Heart right ventricle (tissue), 16 donors: Measurements from ENCODE around the gene PDE3A. TPM values are rescaled to one million over a fixed set of nuclear protein-coding genes. Genes with fewer than 3 reads are reported as not detected.

ENCODE experiments used
- ATAC-seq, 8 donors: fragments of 200-7000 bp; cut with Tn5 transposase; one replicate each; pipeline ENCODE4 v1.9.1; 2020; ENCODE audit warnings: mild to moderate bottlenecking in 8 of 8, moderate library complexity in 8 of 8, moderate number of reproducible peaks in 1 of 8
- DNase-seq, 2 donors: peaks; one replicate each; pipeline ENCODE4 v3.0.0-alpha.2; 2020
- H3K27ac ChIP-seq, 10 donors: fragments of 200-600 bp; sonication (generic) in 2 of 10; one replicate each; pipeline versions ENCODE4 v1.5.0 to v1.8.0; 2020 to 2022; ENCODE audit warnings: mild to moderate bottlenecking in 3 of 10
- H3K27me3 ChIP-seq, 7 donors: fragments of 200-600 bp; one replicate each; pipeline ENCODE4 v1.8.0; 2021 to 2022; ENCODE audit warnings: mild to moderate bottlenecking in 2 of 7
- H3K36me3 ChIP-seq, 9 donors: fragments of 200-600 bp; sonication (generic) in 1 of 9; one replicate each; pipeline versions ENCODE4 v1.5.0 to v1.8.0; 2020 to 2022; ENCODE audit warnings: mild to moderate bottlenecking in 2 of 9
- H3K4me1 ChIP-seq, 9 donors: fragments of 200-600 bp; sonication (generic) in 1 of 9; one replicate each; pipeline versions ENCODE4 v1.5.0 to v1.8.0; 2020 to 2022; ENCODE audit warnings: mild to moderate bottlenecking in 4 of 9
- H3K4me3 ChIP-seq, 10 donors: fragments of 200-600 bp; sonication (generic) in 2 of 10; one replicate each; pipeline versions ENCODE4 v1.5.0 to v1.8.0; 2020 to 2022; ENCODE audit warnings: mild to moderate bottlenecking in 7 of 10, moderate library complexity in 2 of 10
- H3K9me3 ChIP-seq, 11 donors: fragments of 200-600 bp in 10 of 11; sonication (generic) in 2 of 11; one replicate each; pipeline versions ENCODE4 v1.5.0 to v1.8.0; 2013 to 2022; ENCODE audit warnings: mild to moderate bottlenecking in 2 of 11, control low read depth in 1 of 11, moderate library complexity in 1 of 11
- CTCF ChIP-seq, 9 donors: fragments of 200-600 bp; sonication (generic) in 2 of 9; IDR thresholded peaks; one replicate each; pipeline versions ENCODE4 v1.5.0 to v1.8.0; 2021 to 2022; ENCODE audit warnings: antibody characterized with exemption in 9 of 9, mild to moderate bottlenecking in 5 of 9, moderate library complexity in 1 of 9
- WGBS, 2 donors: extraction: QIAGEN DNeasy Blood & Tissue Kit; methylation state at CpG; one replicate each; pipeline ENCODE4 v1.1.7; 2013; ENCODE audit warnings: inconsistent platforms in 1 of 2; 5-methylcytosine and 5-hydroxymethylcytosine counted together
- intact Hi-C, 10 donors: fragments of 100-400 bp; cut with DNase I; formaldehyde crosslinking; loops; one replicate each; pipeline versions ENCODE4 v1.11.1 to v1.14.2; 2022
- polyA plus RNA-seq, 2 donors: library from polyadenylated mRNA; stranded (reverse); fragments of 200-250 nt; gene quantifications; one replicate each; pipeline ENCODE4 v1.2.3, GENCODE V29; 2013
- total RNA-seq, 10 donors: library from RNA; stranded (reverse); fragmentation: NEBNext Ultra II Directional in 3 of 10; extraction: Animal tissue kit (Norgen Biotek cat#: 25700) in 3 of 10; gene quantifications; one replicate each; pipeline versions ENCODE4 v1.2.1 to v1.2.4, GENCODE V29; 2021 to 2023
- donor health status: Arrhythmogenic right ventricular cardiomyopathy.
- donor health status: ischemic (EF 13 %, LVEDD 7.1; RV severe dilation, severe dysfunction).
- donor health status: healthy with polysubstance abuse.
- donor health status: DM: no; HTN: yes; CAD: no.
- donor health status: DM: no; HTN: no; CAD: no.
- donor health status: ischemic (EF 25% LVEDD 6.9; RV normal size, moderate dysfunction).
- donor health status: ischemic (EF 25% LVEDD 5.7; RV mildly dilated, moderate dysfunction).
- donor health status: healthy.
- donor health status: DM: yes; HTN: yes; CAD: no.
- donor health status: Ischemic cardiomyopathy.
- donor health status: ischemic (EF 35%, LVEDD 5.7; RV mildly dilated, moderate dysfunction).
- donor health status: nonischemic (EF 11% LVEDD 7.7; RV severe dilation, severe dysfunction).
- donor health status: DM: yes; HTN: yes; CAD: no.
- donor health status: PGD.
- donor health status: ischemic (EF 29% LVEDD 5.4; RV normal size, mild dysfunction).
- donor health status: nonischemic (EF 23%, LVEDD 6.1; RV moderate dilation, normal function).

Gene PDE3A
- total and polyA plus RNA-seq, 12 donors: 18.8 to 362 (median 209) TPM

GRCh38 chr12:20368651-20369304, 441 bp downstream of the PDE3A start:
- 0 to 1% methylated on average over 50 of the region's 50 CpGs for WGBS, 2 donors
- peak; percentile 31 to 42 for DNase-seq
- intact Hi-C loops: loop anchor here in 6 of 10 donors (2.0 to 10.0 kb wide), 11 partner anchors 41 to 611 kb away; no protein-coding TSS in a partner anchor

GRCh38 chr12:20369305-20370013, 1.1 kb downstream of the PDE3A start:
- WGBS, 2 donors: 0 to 1% methylated on average over 55 to 63 of the region's 63 CpGs
- DNase-seq (peak; percentile 84 to 86), ATAC-seq (peak; percentile 75 to 90 (median 81))
- H3K9me3 ChIP-seq: no peaks in the 10 kb centered on the region
- H3K36me3 ChIP-seq: no peaks in the 10 kb centered on the region
- TF ChIP-seq CTCF (IDR thresholded peaks at IDR 0.05): peak in 7 of 9 donors; percentile 6 to 55 (median 33)
- H3K27ac ChIP-seq: peak overlapping the region; percentile 91 to 97 (median 96)
- H3K4me3 ChIP-seq: peak overlapping the region; percentile 41 to 84 (median 72)
- H3K4me1 ChIP-seq: peaks cover 0 to 19% (median 13%) of the 10 kb centered on the region in 9 donors
- peaks cover 0 to 59% (median 0%) of the 10 kb centered on the region in 7 donors for H3K27me3 ChIP-seq
- intact Hi-C loops: loop anchor here in 7 of 10 donors (2.0 to 10.0 kb wide), 15 partner anchors 42 to 625 kb away; no protein-coding TSS in a partner anchor

More at GRCh38 chr12:20368651-20369304, 441 bp downstream of the PDE3A start:
- Histone ChIP-seq H3K27me3 (peaks cover 0 to 59% (median 0%) of the 10 kb centered on the region in 7 donors), H3K4me3 (peak overlapping the region; percentile 41 to 84 (median 72)), H3K4me1 (peaks cover 0 to 24% (median 13%) of the 10 kb centered on the region in 9 donors), H3K27ac (peak overlapping the region; percentile 91 to 97 (median 96)), H3K36me3 (no peaks in the 10 kb centered on the region), H3K9me3 (no peaks in the 10 kb centered on the region)
- TF ChIP-seq CTCF (IDR thresholded peaks at IDR 0.05): peak in 2 of 9 donors; percentile 0 to 25
- peak; percentile 37 to 77 (median 61) for ATAC-seq

- Histone ChIP-seq H3K27ac (peak overlapping the region; percentile 91 to 97 (median 96)), H3K27me3 (peaks cover 0 to 59% (median 0%) of the 10 kb centered on the region in 7 donors), H3K4me3 (peak overlapping the region; percentile 41 to 84 (median 72)), H3K9me3 (no peaks in the 10 kb centered on the region), H3K4me1 (peaks cover 0 to 20% (median 13%) of the 10 kb centered on the region in 9 donors), H3K36me3 (no peaks in the 10 kb centered on the region)
- 1% methylated on average over 21 of the region's 21 CpGs for WGBS, 2 donors
- intact Hi-C loops: loop anchor here in 6 of 10 donors (10.0 kb wide), 4 partner anchors 175 to 625 kb away; no protein-coding TSS in a partner anchor
- ATAC-seq (peak; percentile 2 to 56 (median 40)), DNase-seq (peak in 1 of 2 donors; percentile 55)
- no peak for TF ChIP-seq CTCF (IDR thresholded peaks at IDR 0.05)
Observed at GRCh38 chr12:20370014-20370386, 1.7 kb downstream of the PDE3A start.

- no peaks in the 10 kb centered on the region for H3K9me3 ChIP-seq
- ATAC-seq: no peak
- intact Hi-C loops: loop anchor here in 6 of 10 donors (10.0 kb wide), 4 partner anchors 174 to 626 kb away; no protein-coding TSS in a partner anchor
- H3K36me3 ChIP-seq: no peaks in the 10 kb centered on the region
- peak overlapping the region; percentile 91 to 97 (median 96) for H3K27ac ChIP-seq
- H3K4me3 ChIP-seq: peak overlapping the region; percentile 41 to 84 (median 72)
- H3K27me3 ChIP-seq: peaks cover 0 to 59% (median 0%) of the 10 kb centered on the region in 7 donors
- 19 to 28% methylated on average over 5 of the region's 5 CpGs for WGBS, 2 donors
- TF ChIP-seq CTCF (IDR thresholded peaks at IDR 0.05): no peak
- no peak for DNase-seq
- H3K4me1 ChIP-seq: peaks cover 0 to 25% (median 13%) of the 10 kb centered on the region in 9 donors
Observed at GRCh38 chr12:20370866-20371519, 2.7 kb downstream of the PDE3A start.
